COLO668 (cell line): Measurements from ENCODE around the gene MAPRE3.
A peak's percentile ranks its signal among the peaks of the same experiment; 100 is the strongest.

Experiments
- DNase-seq: peaks from one replicate; lab custom pipeline; 2025; ENCODE audit not compliant: unreplicated experiment; lab: John Stamatoyannopoulos, UW

MAPRE3 gene

GRCh38 chr2:27038631-27039339 is 68.3 kb downstream of the MAPRE3 start:
- DNase-seq: no peak

GRCh38 chr2:27039426-27039825 is 69.0 kb downstream of the MAPRE3 start:
- no peak for DNase-seq

GRCh38 chr2:27039871-27040270 is 69.4 kb downstream of the MAPRE3 start:
- no peak for DNase-seq

- no peak for DNase-seq
These were observed 69.8 kb downstream of the MAPRE3 start for GRCh38 chr2:27040282-27040681.

- no peak for DNase-seq
These were observed 71.3 kb downstream of the MAPRE3 start for GRCh38 chr2:27041752-27042151.

- no peak for DNase-seq
These were observed 71.8 kb downstream of the MAPRE3 start for GRCh38 chr2:27042159-27042661.

GRCh38 chr2:27042985-27043634 is 72.7 kb downstream of the MAPRE3 start:
- DNase-seq: no peak

- DNase-seq: peak; percentile 74
These were observed 79.2 kb downstream of the MAPRE3 start for GRCh38 chr2:27049422-27050280.

- peak; percentile 84 for DNase-seq
These were observed 80.0 kb downstream of the MAPRE3 start for GRCh38 chr2:27050281-27050995.

- DNase-seq: peak; percentile 92
These were observed 80.8 kb downstream of the MAPRE3 start, which contains the start of gene AGBL5 for GRCh38 chr2:27050996-27051901. Gene AGBL5 (plus strand): TSS chr2:27051668. CDS start chr2:27052959, 1,291 bp downstream.

GRCh38 chr2:27051902-27052645 is 81.6 kb downstream of the MAPRE3 start:
- DNase-seq: peak; percentile 40

GRCh38 chr2:27053321-27053720 is 82.9 kb downstream of the MAPRE3 start:
- no peak for DNase-seq

GRCh38 chr2:27053776-27054175 is 83.3 kb downstream of the MAPRE3 start:
- no peak for DNase-seq

- DNase-seq: no peak
These were observed 84.3 kb downstream of the MAPRE3 start for GRCh38 chr2:27054721-27055120.

- DNase-seq: no peak
These were observed 86.7 kb downstream of the MAPRE3 start for GRCh38 chr2:27057184-27057583.

GRCh38 chr2:27058210-27058609 is 87.8 kb downstream of the MAPRE3 start:
- DNase-seq: no peak

GRCh38 chr2:27059141-27059820 is 88.8 kb downstream of the MAPRE3 start:
- DNase-seq: no peak

- DNase-seq: no peak
These were observed 89.9 kb downstream of the MAPRE3 start for GRCh38 chr2:27060323-27060722.

- no peak for DNase-seq
These were observed 94.7 kb downstream of the MAPRE3 start for GRCh38 chr2:27065128-27065527.
